Measurements from ENCODE around the gene CCDC69.

Gene CCDC69

DNA sequence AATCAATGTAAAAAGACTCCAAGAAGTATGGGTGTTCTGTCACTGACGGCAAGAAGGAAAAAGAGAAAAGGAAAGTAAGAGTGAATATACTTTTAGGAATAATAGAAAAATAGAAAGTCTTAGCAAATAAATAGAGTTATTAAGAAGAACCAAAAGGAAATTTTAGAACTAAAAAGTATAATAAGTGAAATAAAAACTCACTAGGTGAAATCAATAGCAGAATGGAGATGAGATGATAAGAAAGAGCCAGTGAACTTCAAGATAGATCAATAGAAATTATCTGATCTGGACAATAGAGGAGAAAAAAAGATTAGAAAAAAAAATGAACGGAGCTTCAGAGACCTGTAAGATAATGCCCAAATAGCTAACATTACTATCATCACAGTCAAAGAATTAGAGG, 34.7 kb downstream of the CCDC69 start:
- no peak overlapping the region for H3K9ac ChIP-seq
- H3K9me3 ChIP-seq (replicated peaks in 1 of 11): peaks cover 38 to 56% (median 55%) of the 10 kb centered on the region in 11 experiments
- peaks cover 6 to 14% (median 8%) of the 10 kb centered on the region in 10 experiments; a peak in 18 of 20 replicates for H3K4me1 ChIP-seq
- peaks cover 94 to 100% (median 98%) of the 10 kb centered on the region in 11 experiments for H3K36me3 ChIP-seq
- no peak overlapping the region for H3K27ac ChIP-seq
- no peaks in the 10 kb centered on the region for H3K27me3 ChIP-seq
- peaks cover 0 to 3% (median 0%) of the 10 kb centered on the region in 11 experiments; a peak in 2 of 22 replicates for H4K20me1 ChIP-seq
- no peak overlapping the region for H3K4me2 ChIP-seq
- TF ChIP-seq Cebpa-rat (IDR thresholded peaks at IDR 0.05): no peak
- H3K4me3 ChIP-seq: no peak overlapping the region

DNA sequence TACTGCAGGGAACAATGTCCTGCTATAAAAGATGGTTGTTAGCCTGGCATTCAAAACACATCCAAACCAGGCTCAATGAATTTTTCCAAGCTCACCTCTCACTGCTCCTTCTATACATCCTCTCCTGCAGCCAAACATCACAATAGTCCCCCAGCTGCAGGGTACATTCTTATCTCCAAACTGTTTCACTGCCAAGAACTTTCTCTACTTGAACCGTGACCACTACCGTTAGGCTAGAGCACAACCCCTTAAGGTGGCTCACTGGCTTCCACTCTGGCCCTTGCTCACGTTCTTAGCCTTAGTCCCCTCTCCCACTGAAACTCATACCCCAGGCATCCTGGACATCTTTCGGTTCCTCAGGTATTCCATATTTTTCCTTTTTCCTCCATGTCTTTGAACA, 37.4 kb downstream of the CCDC69 start:
- no peak for TF ChIP-seq Cebpa-rat (IDR thresholded peaks at IDR 0.05)
- Histone ChIP-seq H3K4me2 (no peak overlapping the region), H3K4me3 (no peak overlapping the region), H3K27me3 (no peaks in the 10 kb centered on the region), H3K27ac (no peak overlapping the region), H4K20me1 (peaks cover 0 to 3% (median 0%) of the 10 kb centered on the region in 11 experiments; a peak in 2 of 22 replicates), H3K9ac (no peak overlapping the region), H3K36me3 (peaks cover 96 to 100% (median 98%) of the 10 kb centered on the region in 11 experiments), H3K9me3 (replicated peaks in 1 of 11) (peaks cover 19 to 30% (median 29%) of the 10 kb centered on the region in 11 experiments), H3K4me1 (peaks cover 0 to 7% (median under 1%) of the 10 kb centered on the region in 10 experiments; a peak in 14 of 20 replicates)

DNA sequence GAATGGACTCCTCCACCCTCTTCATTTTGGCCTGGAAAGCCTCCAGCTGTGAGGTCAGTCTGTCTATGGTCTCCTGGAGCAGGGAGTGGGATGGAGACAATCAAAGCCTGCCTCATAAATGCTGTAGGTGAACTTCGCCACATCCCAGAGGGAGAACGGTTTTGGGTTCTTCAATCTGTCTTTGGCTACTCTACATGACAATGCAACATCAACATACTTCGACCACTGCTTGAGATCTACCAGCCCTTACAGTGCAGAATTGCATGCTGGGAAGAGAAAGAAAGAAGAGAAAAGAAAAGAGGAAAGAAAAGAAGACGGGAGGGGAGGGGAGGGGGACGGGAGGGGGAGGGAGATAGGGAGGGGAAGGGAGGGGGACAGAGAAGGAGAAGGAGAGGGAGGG, 37.8 kb downstream of the CCDC69 start:
- Histone ChIP-seq H3K9ac (no peak overlapping the region), H3K4me1 (peaks cover 0 to 5% (median 0%) of the 10 kb centered on the region in 10 experiments; a peak in 2 of 20 replicates), H3K36me3 (peaks cover 97 to 100% (median 98%) of the 10 kb centered on the region in 11 experiments), H3K4me3 (no peak overlapping the region), H3K27me3 (no peaks in the 10 kb centered on the region), H4K20me1 (peaks cover 0 to 3% (median 0%) of the 10 kb centered on the region in 11 experiments; a peak in 2 of 22 replicates), H3K4me2 (no peak overlapping the region), H3K9me3 (replicated peaks in 1 of 11) (peaks cover 18 to 25% (median 24%) of the 10 kb centered on the region in 11 experiments), H3K27ac (no peak overlapping the region)
- no peak for TF ChIP-seq Cebpa-rat (IDR thresholded peaks at IDR 0.05)

DNA sequence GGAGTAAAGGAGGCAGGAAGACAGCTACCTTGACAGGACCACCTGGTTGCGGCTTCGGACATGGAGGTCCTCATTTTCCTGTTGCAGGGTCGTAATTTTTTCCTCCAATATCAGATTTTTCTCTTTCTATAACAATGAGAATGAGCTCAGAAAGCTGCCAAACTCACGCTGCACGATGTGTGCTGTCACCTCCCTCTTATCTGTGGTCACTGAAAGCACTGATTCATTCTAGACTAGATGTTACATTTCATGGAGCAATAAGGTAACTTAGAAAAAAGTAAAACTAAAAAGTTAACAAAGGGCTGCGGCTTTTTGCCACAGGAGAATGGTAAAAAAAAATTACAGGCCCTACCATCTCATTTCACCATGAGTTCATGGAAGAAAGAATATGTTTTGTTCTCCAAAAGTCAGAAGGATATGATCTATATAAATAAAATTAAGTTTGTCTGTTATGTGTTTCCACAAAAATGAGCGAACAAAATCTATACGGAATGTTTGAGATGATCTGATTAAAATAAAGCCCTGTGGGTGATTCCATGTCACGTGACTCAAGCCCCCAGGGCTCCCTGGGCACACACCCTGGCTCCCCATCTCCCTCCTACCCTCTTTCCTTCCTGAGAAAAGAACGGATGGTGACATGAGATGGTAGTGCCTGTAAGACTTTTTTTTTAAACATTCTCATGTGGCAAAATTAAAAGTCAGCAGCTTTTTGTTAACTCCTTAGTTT, 39.4 kb downstream of the CCDC69 start:
- Histone ChIP-seq H3K9ac (no peak overlapping the region), H3K9me3 (replicated peaks in 1 of 11) (peaks cover 8 to 10% (median 9%) of the 10 kb centered on the region in 11 experiments), H3K4me3 (no peak overlapping the region), H4K20me1 (peaks cover 0 to 6% (median 0%) of the 10 kb centered on the region in 11 experiments; a peak in 2 of 22 replicates), H3K4me1 (peaks cover 0 to 5% (median 0%) of the 10 kb centered on the region in 10 experiments; a peak in 1 of 20 replicates), H3K27me3 (no peaks in the 10 kb centered on the region), H3K4me2 (no peak overlapping the region), H3K36me3 (peaks cover 97 to 100% (median 98%) of the 10 kb centered on the region in 11 experiments), H3K27ac (no peak overlapping the region)
- no peak for TF ChIP-seq Cebpa-rat (IDR thresholded peaks at IDR 0.05)

DNA sequence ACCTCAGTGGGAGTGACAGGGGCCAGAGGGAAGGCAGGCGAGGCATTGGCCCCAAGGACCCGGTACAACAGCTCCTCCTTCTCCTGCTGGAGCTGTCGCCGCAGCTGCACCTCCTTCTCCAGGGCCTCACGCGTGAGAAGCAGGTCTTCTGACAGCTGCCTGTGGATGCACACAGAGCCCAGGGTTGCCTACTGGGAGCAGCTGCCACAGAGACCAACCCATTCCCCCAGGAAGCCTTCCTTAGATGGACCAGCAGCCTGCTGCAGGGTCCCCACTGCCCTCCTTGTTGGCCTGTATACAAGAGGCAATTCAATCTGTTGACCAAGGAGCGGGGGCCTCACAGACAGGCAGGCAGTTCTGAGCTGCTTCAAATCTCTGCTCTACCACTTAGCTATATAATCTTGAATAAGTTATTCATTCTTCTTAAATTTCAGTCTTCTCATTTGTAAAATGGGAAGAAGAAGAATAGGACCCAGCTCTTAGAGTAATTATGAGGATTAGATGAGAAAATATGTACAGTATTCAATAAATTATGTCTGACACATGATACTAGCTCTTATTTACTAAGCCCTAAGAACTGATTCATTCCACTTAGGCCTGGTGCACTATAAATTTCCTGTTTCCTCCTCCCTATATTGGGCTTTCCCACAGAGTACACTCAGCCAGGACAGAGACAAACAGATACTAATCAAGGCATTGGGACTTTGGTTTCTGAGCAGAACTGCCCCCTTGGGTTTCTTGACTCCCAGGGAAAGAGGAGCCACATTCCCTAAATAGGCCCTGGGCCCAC, 40.2 kb downstream of the CCDC69 start:
- Histone ChIP-seq H3K27ac (no peak overlapping the region), H3K27me3 (no peaks in the 10 kb centered on the region), H4K20me1 (peaks cover 0 to 6% (median 0%) of the 10 kb centered on the region in 11 experiments; a peak in 3 of 22 replicates), H3K9me3 (replicated peaks in 1 of 11) (peaks cover 0 to 1% (median under 1%) of the 10 kb centered on the region in 11 experiments; a peak in 10 of 22 replicates), H3K4me3 (no peak overlapping the region), H3K4me1 (peaks cover 0 to 5% (median 0%) of the 10 kb centered on the region in 10 experiments; a peak in 1 of 20 replicates), H3K36me3 (peaks cover 97 to 100% (median 98%) of the 10 kb centered on the region in 11 experiments), H3K4me2 (no peak overlapping the region), H3K9ac (no peak overlapping the region)
- no peak for TF ChIP-seq Cebpa-rat (IDR thresholded peaks at IDR 0.05)

DNA sequence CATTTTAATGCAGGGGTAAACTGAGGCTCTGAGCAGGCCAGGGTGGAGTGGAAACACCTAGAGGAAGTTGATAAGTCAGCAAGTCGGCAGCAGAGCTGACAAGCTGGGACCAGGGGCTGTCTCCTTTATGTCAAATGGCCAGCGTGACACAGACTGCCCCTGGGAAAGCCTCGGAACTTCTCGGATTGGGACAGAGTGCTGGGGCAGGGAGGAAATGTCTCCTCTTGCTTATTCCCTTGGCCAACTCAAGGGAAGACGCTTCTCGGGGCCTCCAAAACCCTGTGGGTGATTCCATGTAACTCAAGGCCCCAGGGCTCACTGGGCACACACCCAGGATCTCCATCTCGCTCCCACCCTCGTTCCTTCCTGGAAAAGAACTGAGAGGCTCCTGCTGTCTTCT, 40.9 kb downstream of the CCDC69 start:
- Histone ChIP-seq H3K4me2 (no peak overlapping the region), H3K4me3 (no peak overlapping the region), H3K27me3 (no peaks in the 10 kb centered on the region), H4K20me1 (peaks cover 0 to 6% (median 0%) of the 10 kb centered on the region in 11 experiments; a peak in 3 of 22 replicates), H3K27ac (no peak overlapping the region), H3K9me3 (replicated peaks in 1 of 11) (no peaks in the 10 kb centered on the region), H3K4me1 (peaks cover 0 to 5% (median 0%) of the 10 kb centered on the region in 10 experiments; a peak in 1 of 20 replicates), H3K36me3 (peaks cover 96 to 100% (median 98%) of the 10 kb centered on the region in 11 experiments), H3K9ac (no peak overlapping the region)
- no peak for TF ChIP-seq Cebpa-rat (IDR thresholded peaks at IDR 0.05)

DNA sequence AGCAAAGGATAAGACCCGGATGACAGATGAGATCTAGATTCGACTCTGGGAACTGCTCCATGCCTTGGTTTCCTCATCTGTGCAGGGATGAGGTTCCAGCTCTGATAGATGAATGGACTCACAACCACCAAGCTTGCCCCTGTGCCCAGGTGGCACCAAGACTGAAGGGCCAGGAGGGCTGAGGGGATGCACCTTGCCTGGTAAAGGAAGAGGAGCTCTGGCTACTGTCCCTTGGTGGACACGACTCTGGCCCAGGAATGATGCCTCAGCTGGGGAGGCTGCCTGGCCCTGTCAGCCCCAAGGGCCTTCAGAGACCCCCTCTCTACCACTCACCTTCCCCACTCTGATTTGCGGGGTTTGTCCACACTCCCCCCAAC, 41.4 kb downstream of the CCDC69 start:
- H4K20me1 ChIP-seq: peaks cover 0 to 6% (median 0%) of the 10 kb centered on the region in 11 experiments; a peak in 3 of 22 replicates
- H3K9me3 ChIP-seq (replicated peaks in 1 of 11): no peaks in the 10 kb centered on the region
- H3K27me3 ChIP-seq: no peaks in the 10 kb centered on the region
- TF ChIP-seq Cebpa-rat (IDR thresholded peaks at IDR 0.05): no peak
- peaks cover 0 to 5% (median 0%) of the 10 kb centered on the region in 10 experiments; a peak in 2 of 20 replicates for H3K4me1 ChIP-seq
- no peak overlapping the region for H3K9ac ChIP-seq
- H3K4me2 ChIP-seq: no peak overlapping the region
- no peak overlapping the region for H3K27ac ChIP-seq
- H3K36me3 ChIP-seq: peaks cover 91 to 100% (median 95%) of the 10 kb centered on the region in 11 experiments
- no peak overlapping the region for H3K4me3 ChIP-seq

DNA sequence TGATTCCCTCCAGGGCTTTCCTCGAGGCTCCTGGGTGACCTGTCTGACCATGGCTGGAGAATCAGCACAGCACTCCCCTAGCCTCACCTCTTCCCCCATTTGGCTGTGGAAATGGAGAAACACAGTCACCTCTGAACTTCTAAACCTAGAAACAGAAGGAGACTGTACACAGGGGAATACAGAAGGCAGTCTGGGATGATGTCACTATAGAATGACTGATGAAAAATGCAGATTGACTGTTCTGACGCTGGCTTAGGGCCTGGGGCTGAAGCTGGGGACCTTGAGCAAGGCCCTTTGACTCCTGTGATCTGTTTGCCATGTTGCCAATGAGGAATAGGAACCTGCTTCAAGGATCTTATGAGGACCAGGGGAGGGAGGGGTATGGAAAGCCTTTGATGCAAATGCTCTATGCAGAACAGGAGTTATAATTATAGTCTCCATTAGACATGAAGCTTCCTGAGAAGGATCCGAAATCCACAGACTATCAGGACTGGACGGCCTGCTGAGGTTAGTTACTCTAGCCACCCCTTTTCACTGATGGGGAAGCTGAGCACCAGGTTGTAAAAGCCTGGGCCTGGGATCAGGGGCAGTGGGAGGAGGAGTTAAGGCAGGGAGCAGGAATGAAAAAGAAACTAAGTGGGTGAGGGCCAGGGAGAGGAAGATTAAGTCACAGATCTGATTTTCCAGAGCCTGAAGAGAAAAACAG, 41.9 kb downstream of the CCDC69 start:
- no peak overlapping the region for H3K9ac ChIP-seq
- H3K4me3 ChIP-seq: no peak overlapping the region
- no peak for TF ChIP-seq Cebpa-rat (IDR thresholded peaks at IDR 0.05)
- peaks cover 0 to 6% (median 0%) of the 10 kb centered on the region in 10 experiments; a peak in 2 of 20 replicates for H3K4me1 ChIP-seq
- peaks cover 0 to 6% (median 0%) of the 10 kb centered on the region in 11 experiments; a peak in 3 of 22 replicates for H4K20me1 ChIP-seq
- no peak overlapping the region for H3K27ac ChIP-seq
- no peaks in the 10 kb centered on the region for H3K27me3 ChIP-seq
- peaks cover 86 to 100% (median 94%) of the 10 kb centered on the region in 11 experiments for H3K36me3 ChIP-seq
- no peak overlapping the region for H3K4me2 ChIP-seq
- H3K9me3 ChIP-seq (replicated peaks in 1 of 11): no peaks in the 10 kb centered on the region

Measured in BLaER1 treated with 17β-estradiol and CSF1 and Interleukin-3, amounts not matched to agents 10 nM and 100 nM (cell line).